Heart right ventricle (tissue), 16 donors: ENCODE measurements around the gene DAB2IP. TPM values are rescaled to one million over a fixed set of nuclear protein-coding genes. Genes with fewer than 3 reads are reported as not detected.
A peak's percentile ranks its signal among the peaks of the same experiment; 100 is the strongest.

ENCODE experiments used
- ATAC-seq, 8 donors: fragments of 200-7000 bp; cut with Tn5 transposase; one replicate each; pipeline ENCODE4 v1.9.1; 2020; ENCODE audit warnings: mild to moderate bottlenecking in 8 of 8, moderate library complexity in 8 of 8, moderate number of reproducible peaks in 1 of 8
- DNase-seq, 2 donors: peaks; one replicate each; pipeline ENCODE4 v3.0.0-alpha.2; 2020
- H3K27ac ChIP-seq, 10 donors: fragments of 200-600 bp; sonication (generic) in 2 of 10; one replicate each; pipeline versions ENCODE4 v1.5.0 to v1.8.0; 2020 to 2022; ENCODE audit warnings: mild to moderate bottlenecking in 3 of 10
- H3K27me3 ChIP-seq, 7 donors: fragments of 200-600 bp; one replicate each; pipeline ENCODE4 v1.8.0; 2021 to 2022; ENCODE audit warnings: mild to moderate bottlenecking in 2 of 7
- H3K36me3 ChIP-seq, 9 donors: fragments of 200-600 bp; sonication (generic) in 1 of 9; one replicate each; pipeline versions ENCODE4 v1.5.0 to v1.8.0; 2020 to 2022; ENCODE audit warnings: mild to moderate bottlenecking in 2 of 9
- H3K4me1 ChIP-seq, 9 donors: fragments of 200-600 bp; sonication (generic) in 1 of 9; one replicate each; pipeline versions ENCODE4 v1.5.0 to v1.8.0; 2020 to 2022; ENCODE audit warnings: mild to moderate bottlenecking in 4 of 9
- H3K4me3 ChIP-seq, 10 donors: fragments of 200-600 bp; sonication (generic) in 2 of 10; one replicate each; pipeline versions ENCODE4 v1.5.0 to v1.8.0; 2020 to 2022; ENCODE audit warnings: mild to moderate bottlenecking in 7 of 10, moderate library complexity in 2 of 10
- H3K9me3 ChIP-seq, 11 donors: fragments of 200-600 bp in 10 of 11; sonication (generic) in 2 of 11; one replicate each; pipeline versions ENCODE4 v1.5.0 to v1.8.0; 2013 to 2022; ENCODE audit warnings: mild to moderate bottlenecking in 2 of 11, control low read depth in 1 of 11, moderate library complexity in 1 of 11
- CTCF ChIP-seq, 9 donors: fragments of 200-600 bp; sonication (generic) in 2 of 9; IDR thresholded peaks; one replicate each; pipeline versions ENCODE4 v1.5.0 to v1.8.0; 2021 to 2022; ENCODE audit warnings: antibody characterized with exemption in 9 of 9, mild to moderate bottlenecking in 5 of 9, moderate library complexity in 1 of 9
- WGBS, 2 donors: extraction: QIAGEN DNeasy Blood & Tissue Kit; methylation state at CpG; one replicate each; pipeline ENCODE4 v1.1.7; 2013; ENCODE audit warnings: inconsistent platforms in 1 of 2; 5-methylcytosine and 5-hydroxymethylcytosine counted together
- intact Hi-C, 10 donors: fragments of 100-400 bp; cut with DNase I; formaldehyde crosslinking; loops; one replicate each; pipeline versions ENCODE4 v1.11.1 to v1.14.2; 2022
- polyA plus RNA-seq, 2 donors: library from polyadenylated mRNA; stranded (reverse); fragments of 200-250 nt; gene quantifications; one replicate each; pipeline ENCODE4 v1.2.3, GENCODE V29; 2013
- total RNA-seq, 10 donors: library from RNA; stranded (reverse); fragmentation: NEBNext Ultra II Directional in 3 of 10; extraction: Animal tissue kit (Norgen Biotek cat#: 25700) in 3 of 10; gene quantifications; one replicate each; pipeline versions ENCODE4 v1.2.1 to v1.2.4, GENCODE V29; 2021 to 2023
- donor health status: Arrhythmogenic right ventricular cardiomyopathy.
- donor health status: ischemic (EF 13 %, LVEDD 7.1; RV severe dilation, severe dysfunction).
- donor health status: healthy with polysubstance abuse.
- donor health status: DM: no; HTN: yes; CAD: no.
- donor health status: DM: no; HTN: no; CAD: no.
- donor health status: ischemic (EF 25% LVEDD 6.9; RV normal size, moderate dysfunction).
- donor health status: ischemic (EF 25% LVEDD 5.7; RV mildly dilated, moderate dysfunction).
- donor health status: healthy.
- donor health status: DM: yes; HTN: yes; CAD: no.
- donor health status: Ischemic cardiomyopathy.
- donor health status: ischemic (EF 35%, LVEDD 5.7; RV mildly dilated, moderate dysfunction).
- donor health status: nonischemic (EF 11% LVEDD 7.7; RV severe dilation, severe dysfunction).
- donor health status: DM: yes; HTN: yes; CAD: no.
- donor health status: PGD.
- donor health status: ischemic (EF 29% LVEDD 5.4; RV normal size, mild dysfunction).
- donor health status: nonischemic (EF 23%, LVEDD 6.1; RV moderate dilation, normal function).

DAB2IP gene
- total and polyA plus RNA-seq, 12 donors = 18.1 to 71.1 (median 52.8) TPM

- DNase-seq = no peak
- Histone ChIP-seq H3K27me3 (no peaks in the 10 kb centered on the region), H3K4me3 (no peak overlapping the region), H3K36me3 (peaks cover 8 to 93% (median 44%) of the 10 kb centered on the region in 9 donors), H3K4me1 (peaks cover 2 to 63% (median 32%) of the 10 kb centered on the region in 9 donors), H3K27ac (peak overlapping the region in 3 of 10 donors; percentile 50 to 75 (median 72)), H3K9me3 (peaks cover 0 to 7% (median 0%) of the 10 kb centered on the region in 11 donors)
- no peak for ATAC-seq
- intact Hi-C loops = no loop called here
- WGBS, 2 donors = 91% methylated on average over 8 of the region's 8 CpGs
- no peak for TF ChIP-seq CTCF (IDR thresholded peaks at IDR 0.05)
Measured at GRCh38 chr9:121781145-121781548, 129.7 kb downstream of the DAB2IP start.

GRCh38 chr9:121781701-121782464 is 130.4 kb downstream of the DAB2IP start:
- DNase-seq (peak in 1 of 2 donors; percentile 4), ATAC-seq (no peak)
- Histone ChIP-seq H3K4me1 (peaks cover 2 to 63% (median 32%) of the 10 kb centered on the region in 9 donors), H3K27me3 (no peaks in the 10 kb centered on the region), H3K9me3 (peaks cover 0 to 7% (median 0%) of the 10 kb centered on the region in 11 donors), H3K36me3 (peaks cover 8 to 86% (median 36%) of the 10 kb centered on the region in 9 donors), H3K27ac (peak overlapping the region in 1 of 10 donors; percentile 72), H3K4me3 (no peak overlapping the region)
- WGBS, 2 donors = 95% methylated on average over 17 of the region's 17 CpGs
- no peak for TF ChIP-seq CTCF (IDR thresholded peaks at IDR 0.05)
- intact Hi-C loops = no loop called here

GRCh38 chr9:121782514-121783110 is 131.2 kb downstream of the DAB2IP start:
- peak in 1 of 2 donors; percentile 3 for DNase-seq
- H3K4me3 ChIP-seq = no peak overlapping the region
- no peak for ATAC-seq
- H3K36me3 ChIP-seq = peaks cover 8 to 78% (median 31%) of the 10 kb centered on the region in 9 donors
- H3K27ac ChIP-seq = no peak overlapping the region
- intact Hi-C loops = no loop called here
- 83 to 85% methylated on average over 17 of the region's 17 CpGs for WGBS, 2 donors
- H3K4me1 ChIP-seq = peaks cover 2 to 57% (median 32%) of the 10 kb centered on the region in 9 donors
- H3K27me3 ChIP-seq = no peaks in the 10 kb centered on the region
- TF ChIP-seq CTCF (IDR thresholded peaks at IDR 0.05) = no peak
- peaks cover 0 to 7% (median 0%) of the 10 kb centered on the region in 11 donors for H3K9me3 ChIP-seq

- no peak for TF ChIP-seq CTCF (IDR thresholded peaks at IDR 0.05)
- no peak for ATAC-seq
- no peak overlapping the region for H3K27ac ChIP-seq
- intact Hi-C loops = no loop called here
- DNase-seq = no peak
- no peaks in the 10 kb centered on the region for H3K27me3 ChIP-seq
- 88 to 90% methylated on average over 2 of the region's 2 CpGs for WGBS, 2 donors
- H3K4me1 ChIP-seq = peaks cover 2 to 52% (median 32%) of the 10 kb centered on the region in 9 donors
- H3K4me3 ChIP-seq = no peak overlapping the region
- H3K9me3 ChIP-seq = peaks cover 0 to 4% (median 0%) of the 10 kb centered on the region in 11 donors
- H3K36me3 ChIP-seq = peaks cover 8 to 73% (median 31%) of the 10 kb centered on the region in 9 donors
Measured at GRCh38 chr9:121783111-121783510, 131.7 kb downstream of the DAB2IP start.
